ENCODE results near the gene AKT1S1. TPM values are rescaled to one million over a fixed set of nuclear protein-coding genes. Genes with fewer than 3 reads are reported as not detected.

The AKT1S1 gene
- total RNA-seq, 1 experiment from 2014 or later, result 70.6 TPM

- Histone ChIP-seq H3K9me2 (ENCODE audit: insufficient read depth) (no peaks in the 10 kb centered on the region), H4K20me1 (ENCODE audit: insufficient read depth) (no peaks in the 10 kb centered on the region), H3K27me3 (ENCODE audit: insufficient read depth, low read length) (no peaks in the 10 kb centered on the region), H3K9ac (ENCODE audit: low read length) (peak overlapping the region; percentile 93), H3K27ac (ENCODE audit: low read depth, low read length) (peak overlapping the region; percentile 98), H3K36me3 (ENCODE audit: control insufficient read depth in 1 of 2, insufficient read depth in 2 of 2, low read length in 2 of 2) (peaks cover 0 to 6% of the 10 kb centered on the region in 2 experiments; a peak in 1 of 4 replicates), H3K4me1 (ENCODE audit: control insufficient read depth in 1 of 2, insufficient read depth in 2 of 2, low read length in 2 of 2) (peaks cover 11 to 28% of the 10 kb centered on the region in 2 experiments), H3K9me3 (ENCODE audit: control insufficient read depth in 1 of 2, insufficient read depth in 1 of 2, low read depth in 1 of 2, low read length in 2 of 2) (no peaks in the 10 kb centered on the region), H2AFZ (ENCODE audit: low read depth, low read length, poor library complexity, severe bottlenecking) (peak overlapping the region; percentile 76), H3K4me3 (replicated peaks in 1 of 2; ENCODE audit: low read depth in 1 of 2, low read length in 2 of 2) (peak overlapping the region; percentile 79 to 89), H3K79me2 (ENCODE audit: insufficient read depth, low read length) (peaks cover 35% of the 10 kb centered on the region), H3K4me2 (ENCODE audit: low read length) (peak overlapping the region; percentile 99)
- intact Hi-C loops (cut with micrococcal nuclease), result loop anchor here (1.0 kb wide), 1 partner anchor 7 kb away; no protein-coding TSS in a partner anchor
- ChIA-PET CTCF (no interaction called here), RAD21 (ENCODE audit: low non-redundant PET in 1 of 2, low total read pairs in 2 of 2, uncharacterized antibody in 2 of 2, unreplicated experiment in 2 of 2) (no interaction called here), POLR2A (interaction anchor here (0.8 to 2.1 kb wide), 10 partner anchors 7 to 200 kb away, joined by 3 to 6 read pairs (median 4); partner anchors contain the start of gene NUP62)
- DNase-seq (ENCODE audit: low read depth, low spot score) (peak; percentile 98), ATAC-seq (peak; percentile 61)
- no TSS peak for BruUV-seq (replicated peaks)
- TF ChIP-seq POLR2AphosphoS5 (IDR thresholded peaks at IDR 0.05; ENCODE audit: low read depth, low read length) (peak; percentile 58), SIN3A (IDR thresholded peaks at IDR 0.05; ENCODE audit: low read depth) (no peak), ATF3 (IDR thresholded peaks at IDR 0.05) (no peak), RAD21 (IDR thresholded peaks at IDR 0.05; ENCODE audit: low read depth) (no peak), CTCF (IDR thresholded peaks at IDR 0.05 in 2 of 3, conservative IDR thresholded peaks at IDR 0.05 in 1 of 3; ENCODE audit: borderline replicate concordance in 1 of 3, insufficient read depth in 1 of 3, low read depth in 2 of 3, low read length in 2 of 3) (no peak), TCF7L2 (IDR thresholded peaks at IDR 0.05; ENCODE audit: borderline replicate concordance, extremely low read depth, insufficient read depth, insufficient read length) (no peak), REST (IDR thresholded peaks at IDR 0.05; ENCODE audit: low read depth) (no peak), JUND (IDR thresholded peaks at IDR 0.05) (no peak), POLR2A (IDR thresholded peaks at IDR 0.05; ENCODE audit: borderline replicate concordance, extremely low read depth, insufficient read depth, insufficient read length) (peak; percentile 19), SRF (IDR thresholded peaks at IDR 0.05; ENCODE audit: low read depth) (no peak), ZNF274 (IDR thresholded peaks at IDR 0.05; ENCODE audit: low read depth, low read length) (no peak), ZBTB33 (IDR thresholded peaks at IDR 0.05; ENCODE audit: extremely low read depth, insufficient replicate concordance, low read length) (peak; percentile 15), EZH2phosphoT487 (IDR thresholded peaks at IDR 0.05; ENCODE audit: borderline replicate concordance) (no peak), SP1 (IDR thresholded peaks at IDR 0.05; ENCODE audit: low read depth) (no peak), MAX (IDR thresholded peaks at IDR 0.05) (no peak), FOSL1 (IDR thresholded peaks at IDR 0.05; ENCODE audit: low read depth) (no peak), ZFX (IDR thresholded peaks at IDR 0.05) (no peak), CEBPB (IDR thresholded peaks at IDR 0.05; ENCODE audit: low read depth) (no peak), YY1 (IDR thresholded peaks at IDR 0.05; ENCODE audit: extremely low read depth, insufficient replicate concordance, low read depth, low read length) (peak; percentile 100), EGR1 (IDR thresholded peaks at IDR 0.05; ENCODE audit: low read depth) (no peak)
Measured at GRCh38 chr19:49876422-49877019, 634 bp downstream of the AKT1S1 start.
